ENCODE measurements around the gene IKZF2.

DNA sequence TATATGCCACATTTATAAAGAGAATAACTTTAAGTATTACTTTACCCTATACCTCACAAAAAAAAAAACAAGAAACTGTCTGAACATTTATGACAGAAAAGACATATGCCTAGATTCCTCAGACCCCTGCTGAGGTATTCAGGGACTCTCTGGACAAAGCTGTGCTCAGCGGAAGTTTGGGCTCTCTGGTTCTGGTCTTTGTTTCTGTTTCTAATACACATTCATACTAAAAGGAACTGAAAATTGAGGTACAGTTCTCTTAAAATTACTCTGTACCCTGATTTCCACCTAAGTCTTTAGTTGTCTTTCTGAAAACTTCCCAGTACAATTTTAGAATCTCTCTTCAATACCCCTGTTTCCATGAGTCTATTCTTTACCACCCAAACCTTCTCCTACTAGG, 160.3 kb downstream of the IKZF2 start:
- no peak for TF ChIP-seq POLR2AphosphoS5 (IDR thresholded peaks at IDR 0.05; ENCODE audit: low read depth, low read length)
- TF ChIP-seq POLR2A (IDR thresholded peaks at IDR 0.05; ENCODE audit: low read depth, low read length) = no peak
